K562 (cell line): ENCODE results near the gene CXCL6. TPM values are rescaled to one million over a fixed set of nuclear protein-coding genes. Genes with fewer than 3 reads are reported as not detected.

Experiments used
- ATAC-seq: fragments of 200-7000 bp; cut with Tn5 transposase; 3 replicates; pipeline ENCODE4 v1.9.1; 2020; ENCODE audit warnings: moderate library complexity
- BruUV-seq: library from RNA; stranded (reverse); fragments of 400-500 nt; replicated peaks from 2 replicates; lab custom pipeline; 2021; lab: Mats Ljungman, UMichigan
- CTCF ChIA-PET: fragments of 300-600 bp; formaldehyde crosslinking; extraction: SDS; loops from one replicate; lab custom pipeline; 2021; ENCODE audit warnings: low intra/inter-chr PET ratio; lab: Yijun Ruan, JAX
- POLR2A ChIA-PET: fragments of 300-600, 350-650 bp; sonication (Branson Sonifier 250); formaldehyde crosslinking; extraction: SDS; loops from one replicate; lab custom pipeline; 2021; ENCODE audit warnings: antibody characterized with exemption, inconsistent platforms; lab: Yijun Ruan, JAX
- DNase-seq, 4 experiments: peaks; one replicate each; pipeline versions ENCODE4 v3.0.0 to v3.0.0-alpha.2; 2011 to 2018; ENCODE audit warnings: low spot score in 3 of 4, mixed read lengths in 3 of 4; ENCODE audit errors: extremely low read depth in 1 of 4
- FAIRE-seq: peaks from 2 replicates; lab custom pipeline; 2011; peaks lifted over from hg19 to GRCh38; lab: Jason Lieb, UNC
- H2AFZ ChIP-seq: 2 replicates; pipeline ENCODE4 v1.6.0; 2011; ENCODE audit warnings: low read depth, low read length, control low read depth, inconsistent platforms
- H3K27ac ChIP-seq: fragments of 200-600 bp; 3 replicates; pipeline ENCODE4 v1.8.0; 2011; ENCODE audit warnings: low read depth, mild to moderate bottlenecking, control low read depth, inconsistent platforms, low read length, moderate library complexity, mixed read lengths; ENCODE audit errors: extremely low read depth
- H3K27me3 ChIP-seq, 2 experiments: fragments of 300-600 bp in 1 of 2; 2 replicates in 1 of 2; 3 replicates in 1 of 2; pipeline versions ENCODE4 v1.6.0 to v1.8.0; 2011; ENCODE audit warnings: inconsistent platforms in 2 of 2, low read length in 2 of 2, mild to moderate bottlenecking in 1 of 2, mixed read lengths in 1 of 2, moderate library complexity in 1 of 2; ENCODE audit not compliant: control insufficient read depth in 2 of 2, insufficient read depth in 2 of 2
- H3K36me3 ChIP-seq: fragments of 300-600 bp; 3 replicates; pipeline ENCODE4 v1.8.0; 2011; ENCODE audit warnings: mild to moderate bottlenecking, low read length, inconsistent platforms; ENCODE audit not compliant: control insufficient read depth, insufficient read depth
- H3K4me1 ChIP-seq, 2 experiments: fragments of 200-600 bp in 1 of 2; replicated peaks in 1 of 2; 2 replicates in 1 of 2; 3 replicates in 1 of 2; pipeline versions ENCODE4 v1.5.1 to v1.8.0; 2011; ENCODE audit warnings: inconsistent platforms in 2 of 2, low read length in 2 of 2, mild to moderate bottlenecking in 1 of 2, mixed read lengths in 1 of 2, moderate library complexity in 1 of 2; ENCODE audit not compliant: control insufficient read depth in 2 of 2, insufficient read depth in 2 of 2
- H3K4me2 ChIP-seq: 2 replicates; pipeline ENCODE4 v1.6.1; 2011; ENCODE audit warnings: low read length, control low read depth, inconsistent platforms, mixed read lengths; ENCODE audit not compliant: insufficient read depth
- H3K4me3 ChIP-seq: fragments of 200-600 bp; sonication (generic), shearing (Covaris generic); 2 replicates; pipeline ENCODE4 v1.5.1; 2016; ENCODE audit warnings: control low read depth, inconsistent platforms
- H3K79me2 ChIP-seq: fragments of 200-600 bp; 3 replicates; pipeline ENCODE4 v1.8.0; 2011; ENCODE audit warnings: low read length, inconsistent platforms; ENCODE audit not compliant: control insufficient read depth, insufficient read depth
- H3K9ac ChIP-seq, 2 experiments: 2 replicates each; pipeline versions ENCODE4 v1.6.0 to v1.6.1; 2011; ENCODE audit warnings: low read depth in 2 of 2, low read length in 2 of 2, control low read depth in 1 of 2, inconsistent platforms in 1 of 2, mild to moderate bottlenecking in 1 of 2, mixed read lengths in 1 of 2; ENCODE audit not compliant: insufficient read depth in 1 of 2
- H3K9me1 ChIP-seq: one replicate; pipeline ENCODE4 v1.6.0; 2011; ENCODE audit warnings: inconsistent platforms, mild to moderate bottlenecking, low read length, moderate library complexity; ENCODE audit not compliant: control insufficient read depth, insufficient read depth
- H3K9me3 ChIP-seq: replicated peaks from 2 replicates; pipeline ENCODE4 v1.5.1; 2011; ENCODE audit warnings: low read depth, low read length, inconsistent platforms; ENCODE audit not compliant: control insufficient read depth, insufficient read depth
- H4K20me1 ChIP-seq: replicated peaks from 2 replicates; pipeline ENCODE4 v1.6.1; 2011; ENCODE audit warnings: low read length, inconsistent platforms, mixed read lengths; ENCODE audit not compliant: control insufficient read depth, insufficient read depth
- BHLHE40 ChIP-seq: IDR thresholded peaks from 2 replicates; pipeline ENCODE4 v1.6.1; 2011; ENCODE audit warnings: low read length, improper control_type of control experiment
- BMI1 ChIP-seq: fragments of 150-350 bp; IDR thresholded peaks from 2 replicates; pipeline ENCODE4 v1.6.1; 2014; ENCODE audit warnings: low read length
- MECOM ChIP-seq: fragments of 250-450 bp; sonication (Bioruptor Pico); IDR thresholded peaks from 2 replicates; pipeline ENCODE4 v1.8.0; 2022; ENCODE audit warnings: inconsistent platforms
- NFIX ChIP-seq: fragments of 250-450 bp; sonication (Bioruptor Pico); IDR thresholded peaks from 2 replicates; pipeline ENCODE4 v1.4.0; 2020; ENCODE audit warnings: low read depth, mild to moderate bottlenecking, moderate library complexity
- NR2C1 ChIP-seq, 2 experiments: fragments of 450-650 bp; IDR thresholded peaks; 2 replicates each; pipeline ENCODE4 v1.6.1; 2017; ENCODE audit warnings: mild to moderate bottlenecking in 2 of 2, antibody characterized with exemption in 1 of 2, inconsistent platforms in 1 of 2, missing compliant biosample characterization in 1 of 2, missing genetic modification characterization in 1 of 2
- PYGO2 ChIP-seq: fragments of 450-650 bp; IDR thresholded peaks from 2 replicates; pipeline ENCODE4 v1.6.1; 2016; ENCODE audit warnings: mild to moderate bottlenecking, missing genetic modification characterization, moderate library complexity, missing compliant biosample characterization
- STAG1 ChIP-seq: sonication (generic); formaldehyde crosslinking; IDR thresholded peaks from 2 replicates; pipeline ENCODE4 v1.5.0; 2020; ENCODE audit warnings: missing genetic modification reagents, borderline replicate concordance
- TAL1 ChIP-seq: fragments of 450-650 bp; IDR thresholded peaks from 2 replicates; pipeline ENCODE4 v1.6.1; 2016; ENCODE audit warnings: mild to moderate bottlenecking
- TBL1XR1 ChIP-seq, 2 experiments: IDR thresholded peaks; 2 replicates each; pipeline ENCODE4 v1.6.1; 2012; ENCODE audit warnings: improper control_type of control experiment in 2 of 2, low read length in 2 of 2, mild to moderate bottlenecking in 1 of 2
- ZNF184 ChIP-seq: sonication (generic); formaldehyde crosslinking; IDR thresholded peaks from 2 replicates; pipeline ENCODE4 v1.5.0; 2020; ENCODE audit warnings: missing genetic modification reagents
- ZNF217 ChIP-seq: sonication (generic); formaldehyde crosslinking; IDR thresholded peaks from 2 replicates; pipeline ENCODE4 v1.8.0; 2022; ENCODE audit warnings: mild to moderate bottlenecking, missing genetic modification reagents
- ZNF778 ChIP-seq: fragments of 450-650 bp; formaldehyde crosslinking; IDR thresholded peaks from 2 replicates; pipeline ENCODE4 v1.4.0; 2020; ENCODE audit warnings: mild to moderate bottlenecking, moderate library complexity
- WGBS: fragments of 100-300 bp; shearing (Covaris generic); methylation state at CpG from one replicate; pipeline ENCODE4 v1.1.6; 2016; ENCODE audit warnings: low coverage, mixed read lengths; ENCODE audit not compliant: insufficient coverage; ENCODE audit errors: missing lambda C conversion rate; 5-methylcytosine and 5-hydroxymethylcytosine counted together
- in situ Hi-C: fragments of 300-500 bp; cut with MboI; formaldehyde crosslinking; loops from 4 replicates; pipeline ENCODE4 v1.15.0; 2018; ENCODE audit warnings: inconsistent platforms, mixed read lengths
- intact Hi-C: fragments of 100-400 bp; cut with micrococcal nuclease; formaldehyde crosslinking; loops from 2 replicates; pipeline ENCODE4 v1.14.2; 2022
- polyA plus RNA-seq, 8 experiments: library from polyadenylated mRNA; depleted of rRNA in 4 of 8; stranded (reverse) in 5 of 8; unstranded in 3 of 8; fragments of >200 nt; fragmentation: Nextera tagmentation in 2 of 8; fragmentation: Illumina TruSeq in 1 of 8; extraction: Ambion mirVana in 2 of 8; extraction: Trizol in 1 of 8; gene quantifications; 2 replicates each; pipeline versions ENCODE4 v1.2.1 to v1.2.3, GENCODE V29; 2011 to 2014; ENCODE audit warnings: inconsistent platforms in 1 of 8, missing spikeins in 1 of 8
- total RNA-seq, 7 experiments: library from RNA; depleted of rRNA in 6 of 7; stranded (reverse); fragments of >200 nt in 6 of 7; fragmentation: Illumina TruSeq in 2 of 7; extraction: Trizol in 2 of 7; gene quantifications; 2 replicates each; pipeline versions ENCODE4 v1.2.1 to v1.2.3, GENCODE V29; 2011 to 2021; ENCODE audit warnings: low replicate concordance in 1 of 7

The CXCL6 gene
- total and polyA plus RNA-seq, 9 of the 15 experiments (the other 6 are each of a cell fraction or from before 2014, with no cell fraction given) = not detected

DNA sequence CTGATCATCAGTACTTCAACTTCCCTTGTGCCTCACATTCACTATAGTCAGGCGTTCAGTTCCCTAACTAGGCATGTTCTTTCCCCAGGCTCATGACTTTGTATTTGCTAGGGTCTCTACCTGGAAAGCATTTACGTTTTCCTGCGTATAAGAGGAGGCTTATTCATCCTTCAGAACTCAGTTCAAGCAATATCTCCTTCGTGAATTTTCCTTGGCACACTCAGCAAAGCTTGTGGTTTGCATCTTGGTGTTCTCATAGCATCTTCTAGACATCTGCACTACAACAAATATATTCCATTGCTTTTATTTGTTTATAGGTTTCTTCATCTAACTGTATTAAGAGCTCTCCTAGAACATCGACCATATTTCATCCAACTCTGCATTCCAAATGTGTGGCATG lies 2.6 kb downstream of the CXCL6 start:
- no peak for TF ChIP-seq NFIX (CRISPR knock-in tag)
- no peak for TF ChIP-seq BHLHE40
- TF ChIP-seq NR2C1 (IDR thresholded peaks at IDR 0.05) = no peak
- no peak for TF ChIP-seq NR2C1 (tag; IDR thresholded peaks at IDR 0.05)
- TF ChIP-seq BMI1 = no peak
- TF ChIP-seq STAG1 = no peak
- no peak for TF ChIP-seq PYGO2 (tag)
- no peak for TF ChIP-seq ZNF184
- TF ChIP-seq TAL1 = no peak
- no peak for TF ChIP-seq MECOM (CRISPR knock-in tag)
- no peak for TF ChIP-seq TBL1XR1 (IDR thresholded peaks at IDR 0.05; ENCODE audit: low read length in 2 of 2)
- no peak for TF ChIP-seq ZNF217 (CRISPR knock-in tag)
- TF ChIP-seq ZNF778 (CRISPR knock-in tag) = no peak
- DNase-seq (no peak), ATAC-seq (no peak), FAIRE-seq (no peak)
- no TSS peak for BruUV-seq
- no peak overlapping the region for H2AFZ ChIP-seq
- CTCF ChIA-PET = no interaction called here
- H3K36me3 ChIP-seq = no peaks in the 10 kb centered on the region
- POLR2A ChIA-PET = no interaction called here
- no peak overlapping the region for H3K27ac ChIP-seq
- in situ Hi-C loops (no loop called here), intact Hi-C loops (no loop called here)
- no peak overlapping the region for H3K4me2 ChIP-seq
- no peaks in the 10 kb centered on the region for H4K20me1 ChIP-seq
- no peaks in the 10 kb centered on the region for H3K9me1 ChIP-seq
- no peaks in the 10 kb centered on the region for H3K9me3 ChIP-seq
- no peak overlapping the region for H3K4me3 ChIP-seq
- no peak overlapping the region for H3K9ac ChIP-seq
- WGBS = 41% methylated on average over 5 of the region's 5 CpGs
- H3K27me3 ChIP-seq = no peaks in the 10 kb centered on the region
- no peaks in the 10 kb centered on the region for H3K79me2 ChIP-seq
- no peaks in the 10 kb centered on the region for H3K4me1 ChIP-seq
